ENCODE data around the gene GATM. TPM values are rescaled to one million over a fixed set of nuclear protein-coding genes. Genes with fewer than 3 reads are reported as not detected.
A peak's percentile ranks its signal among the peaks of the same experiment; 100 is the strongest.

The GATM gene
- total and polyA plus RNA-seq, 2 experiments from 2014 or later, result 87.6 to 268 TPM

- no peaks in the 10 kb centered on the region for H4K20me1 ChIP-seq (ENCODE audit: insufficient read depth, poor library complexity, severe bottlenecking)
- H3K4me2 ChIP-seq, result no peak overlapping the region
- no peaks in the 10 kb centered on the region for H3K36me3 ChIP-seq (replicated peaks; ENCODE audit: insufficient read depth, low read depth)
- H3K9me2 ChIP-seq (replicated peaks; ENCODE audit: insufficient read depth), result no peaks in the 10 kb centered on the region
- no peak for TF ChIP-seq EZH2phosphoT487 (IDR thresholded peaks at IDR 0.05; ENCODE audit: low read depth, severe bottlenecking, unreplicated experiment)
- TF ChIP-seq, protein P1, sequence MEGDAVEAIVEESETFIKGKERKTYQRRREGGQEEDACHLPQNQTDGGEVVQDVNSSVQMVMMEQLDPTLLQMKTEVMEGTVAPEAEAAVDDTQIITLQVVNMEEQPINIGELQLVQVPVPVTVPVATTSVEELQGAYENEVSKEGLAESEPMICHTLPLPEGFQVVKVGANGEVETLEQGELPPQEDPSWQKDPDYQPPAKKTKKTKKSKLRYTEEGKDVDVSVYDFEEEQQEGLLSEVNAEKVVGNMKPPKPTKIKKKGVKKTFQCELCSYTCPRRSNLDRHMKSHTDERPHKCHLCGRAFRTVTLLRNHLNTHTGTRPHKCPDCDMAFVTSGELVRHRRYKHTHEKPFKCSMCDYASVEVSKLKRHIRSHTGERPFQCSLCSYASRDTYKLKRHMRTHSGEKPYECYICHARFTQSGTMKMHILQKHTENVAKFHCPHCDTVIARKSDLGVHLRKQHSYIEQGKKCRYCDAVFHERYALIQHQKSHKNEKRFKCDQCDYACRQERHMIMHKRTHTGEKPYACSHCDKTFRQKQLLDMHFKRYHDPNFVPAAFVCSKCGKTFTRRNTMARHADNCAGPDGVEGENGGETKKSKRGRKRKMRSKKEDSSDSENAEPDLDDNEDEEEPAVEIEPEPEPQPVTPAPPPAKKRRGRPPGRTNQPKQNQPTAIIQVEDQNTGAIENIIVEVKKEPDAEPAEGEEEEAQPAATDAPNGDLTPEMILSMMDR (IDR thresholded peaks at IDR 0.05; ENCODE audit: poor library complexity), result no peak
- no peak for TF ChIP-seq EZH2 (IDR thresholded peaks at IDR 0.05; ENCODE audit: borderline replicate concordance)
- DNase-seq (ENCODE audit: low spot score), result peak; percentile 11
- no peaks in the 10 kb centered on the region for H3K27me3 ChIP-seq
- no peak overlapping the region for H3K27ac ChIP-seq
- 63% methylated on average over 3 of the region's 3 CpGs for WGBS (ENCODE audit: low lambda C conversion rate, missing lambda C conversion rate)
- no peak overlapping the region for H2AFZ ChIP-seq
- H3K4me1 ChIP-seq (ENCODE audit: insufficient read depth), result no peaks in the 10 kb centered on the region
- no peak overlapping the region for H3K4me3 ChIP-seq
- no peaks in the 10 kb centered on the region for H3K9me3 ChIP-seq (ENCODE audit: low read depth)
- no peaks in the 10 kb centered on the region for H3K79me2 ChIP-seq
These were observed 39.9 kb downstream of the GATM start for GRCh38 chr15:45338417-45338816.

DNA sequence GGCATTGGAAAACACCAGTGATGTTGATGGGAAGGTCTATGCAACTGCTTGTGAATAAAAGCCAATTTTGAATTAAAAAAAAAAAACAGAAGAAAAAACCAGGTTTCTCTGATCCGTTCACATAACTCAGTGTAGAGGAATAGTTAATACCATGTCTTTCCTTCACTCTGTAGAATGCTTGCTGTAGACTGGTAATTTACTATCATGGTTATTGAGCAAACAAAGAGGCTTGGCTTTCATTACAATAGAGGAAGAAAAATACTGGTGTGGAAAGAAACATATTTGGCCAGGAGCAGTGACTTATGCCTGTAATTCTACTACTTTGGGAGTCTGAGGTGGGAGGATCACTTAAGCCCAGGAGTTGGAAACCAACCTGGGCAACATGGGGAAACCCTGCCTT lies 41.1 kb downstream of the GATM start:
- no peaks in the 10 kb centered on the region for H3K36me3 ChIP-seq (replicated peaks; ENCODE audit: insufficient read depth, low read depth)
- H3K4me3 ChIP-seq, result no peak overlapping the region
- DNase-seq (ENCODE audit: low spot score), result no peak
- no peak overlapping the region for H2AFZ ChIP-seq
- no peaks in the 10 kb centered on the region for H3K27me3 ChIP-seq
- no peaks in the 10 kb centered on the region for H3K79me2 ChIP-seq
- TF ChIP-seq, protein P1 (IDR thresholded peaks at IDR 0.05; ENCODE audit: poor library complexity), result no peak
- TF ChIP-seq EZH2 (IDR thresholded peaks at IDR 0.05; ENCODE audit: borderline replicate concordance) (no peak), EZH2phosphoT487 (IDR thresholded peaks at IDR 0.05; ENCODE audit: low read depth, severe bottlenecking, unreplicated experiment) (no peak)
- H3K4me2 ChIP-seq, result no peak overlapping the region
- no peaks in the 10 kb centered on the region for H4K20me1 ChIP-seq (ENCODE audit: insufficient read depth, poor library complexity, severe bottlenecking)
- no peak overlapping the region for H3K27ac ChIP-seq
- no peaks in the 10 kb centered on the region for H3K9me2 ChIP-seq (replicated peaks; ENCODE audit: insufficient read depth)
- WGBS (ENCODE audit: low lambda C conversion rate, missing lambda C conversion rate), result 100% methylated on average over 1 of the region's 1 CpG
- no peaks in the 10 kb centered on the region for H3K4me1 ChIP-seq (ENCODE audit: insufficient read depth)
- no peaks in the 10 kb centered on the region for H3K9me3 ChIP-seq (ENCODE audit: low read depth)

DNA sequence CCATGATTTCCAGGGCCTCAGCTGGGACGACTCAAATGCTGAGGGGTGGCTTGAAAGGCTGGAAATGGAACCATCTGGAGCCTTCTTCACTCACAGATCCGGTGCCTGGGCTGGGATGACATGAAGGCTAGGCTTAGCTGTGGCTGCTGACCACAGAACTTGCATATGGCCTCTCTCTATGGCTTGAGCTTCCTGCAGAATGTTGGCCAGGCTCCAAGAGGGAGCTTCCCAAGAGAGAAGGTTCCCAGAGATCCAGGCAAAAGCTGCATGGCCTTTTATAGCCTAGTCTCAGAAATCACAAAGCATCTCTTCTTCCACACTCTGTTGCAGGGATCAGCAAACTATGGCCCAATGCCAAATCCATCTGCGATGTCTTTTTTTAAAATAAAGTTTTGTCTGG lies 44.8 kb downstream of the GATM start:
- Histone ChIP-seq H3K27me3 (no peaks in the 10 kb centered on the region), H3K9me2 (replicated peaks; ENCODE audit: insufficient read depth) (no peaks in the 10 kb centered on the region), H4K20me1 (ENCODE audit: insufficient read depth, poor library complexity, severe bottlenecking) (no peaks in the 10 kb centered on the region), H3K4me1 (ENCODE audit: insufficient read depth) (no peaks in the 10 kb centered on the region), H3K27ac (no peak overlapping the region), H3K4me3 (no peak overlapping the region), H3K79me2 (no peaks in the 10 kb centered on the region), H3K9me3 (ENCODE audit: low read depth) (no peaks in the 10 kb centered on the region), H3K36me3 (replicated peaks; ENCODE audit: insufficient read depth, low read depth) (no peaks in the 10 kb centered on the region), H2AFZ (no peak overlapping the region), H3K4me2 (no peak overlapping the region)
- WGBS (ENCODE audit: low lambda C conversion rate, missing lambda C conversion rate), result 67% methylated on average over 3 of the region's 3 CpGs
- no peak for TF ChIP-seq EZH2phosphoT487 (IDR thresholded peaks at IDR 0.05; ENCODE audit: low read depth, severe bottlenecking, unreplicated experiment)
- TF ChIP-seq, protein P1 (IDR thresholded peaks at IDR 0.05; ENCODE audit: poor library complexity), result no peak
- TF ChIP-seq EZH2 (IDR thresholded peaks at IDR 0.05; ENCODE audit: borderline replicate concordance), result no peak
- DNase-seq (ENCODE audit: low spot score), result peak; percentile 64

DNA sequence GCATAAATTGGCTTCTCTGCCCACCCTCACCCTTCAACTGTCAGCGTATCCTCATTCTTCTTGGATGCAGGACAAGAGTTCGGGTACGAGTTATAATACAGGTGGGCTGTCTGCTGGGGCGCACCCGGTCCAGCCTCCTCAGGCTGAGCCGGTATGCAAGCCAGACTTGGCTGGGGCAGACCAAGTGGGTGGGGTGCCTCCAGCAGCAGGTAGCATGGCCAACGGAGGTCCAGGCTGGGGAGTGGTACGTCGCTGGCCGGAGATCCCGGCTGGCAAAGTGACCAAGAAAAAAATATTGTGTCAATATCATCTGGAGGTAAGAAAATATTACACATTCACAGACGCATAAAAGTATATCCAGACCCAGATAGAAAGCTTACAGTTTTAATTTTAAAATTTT lies 45.6 kb downstream of the GATM start:
- H3K4me2 ChIP-seq, result no peak overlapping the region
- no peaks in the 10 kb centered on the region for H3K9me3 ChIP-seq (ENCODE audit: low read depth)
- H3K4me1 ChIP-seq (ENCODE audit: insufficient read depth), result no peaks in the 10 kb centered on the region
- no peak overlapping the region for H3K4me3 ChIP-seq
- no peaks in the 10 kb centered on the region for H3K9me2 ChIP-seq (replicated peaks; ENCODE audit: insufficient read depth)
- TF ChIP-seq, protein P1 (IDR thresholded peaks at IDR 0.05; ENCODE audit: poor library complexity), result no peak
- TF ChIP-seq EZH2phosphoT487 (IDR thresholded peaks at IDR 0.05; ENCODE audit: low read depth, severe bottlenecking, unreplicated experiment), result no peak
- TF ChIP-seq EZH2 (IDR thresholded peaks at IDR 0.05; ENCODE audit: borderline replicate concordance), result no peak
- no peaks in the 10 kb centered on the region for H3K36me3 ChIP-seq (replicated peaks; ENCODE audit: insufficient read depth, low read depth)
- H2AFZ ChIP-seq, result no peak overlapping the region
- H3K27ac ChIP-seq, result no peak overlapping the region
- H3K79me2 ChIP-seq, result no peaks in the 10 kb centered on the region
- DNase-seq (ENCODE audit: low spot score), result no peak
- H3K27me3 ChIP-seq, result no peaks in the 10 kb centered on the region
- H4K20me1 ChIP-seq (ENCODE audit: insufficient read depth, poor library complexity, severe bottlenecking), result no peaks in the 10 kb centered on the region
- WGBS (ENCODE audit: low lambda C conversion rate, missing lambda C conversion rate), result 91% methylated on average over 12 of the region's 12 CpGs
